ENCODE measurements around the gene KCNJ9. TPM values are rescaled to one million over a fixed set of nuclear protein-coding genes. Genes with fewer than 3 reads are reported as not detected.
A peak's percentile ranks its signal among the peaks of the same experiment; 100 is the strongest.

KCNJ9 gene
- total RNA-seq, 2 donors from 2014 or later, result 0.51 TPM; not detected in 1

DNA sequence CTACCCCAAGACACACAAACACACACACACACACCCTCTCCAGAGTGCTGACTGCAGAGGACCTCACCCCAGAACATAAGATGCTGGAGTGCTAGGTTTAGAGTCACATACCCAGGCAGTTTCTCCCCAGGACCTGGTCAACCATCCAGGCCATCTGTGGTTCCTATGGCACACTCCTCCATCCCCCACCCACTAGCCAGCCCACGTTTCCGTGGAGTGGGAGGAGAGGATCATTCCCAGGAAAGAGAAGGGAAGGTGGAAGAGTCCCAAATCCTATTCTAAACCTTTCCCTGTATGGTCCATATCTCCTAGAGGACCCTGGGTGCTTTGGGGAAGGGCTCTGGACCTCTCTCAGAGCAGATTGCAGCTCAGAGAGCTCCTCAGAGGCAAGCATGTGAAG lies 1.1 kb downstream of the KCNJ9 start:
- H3K9me3 ChIP-seq, result no peaks in the 10 kb centered on the region
- intact Hi-C loops (cut with DNase I), result loop anchor here (5.0 kb wide), 1 partner anchor 35 kb away; no protein-coding TSS in a partner anchor
- no peaks in the 10 kb centered on the region for H3K4me1 ChIP-seq (replicated peaks)
- DNase-seq (ENCODE audit: low spot score), result no peak
- H3K36me3 ChIP-seq, result no peaks in the 10 kb centered on the region
- H3K27ac ChIP-seq, result no peak overlapping the region
- no peak for TF ChIP-seq POLR2AphosphoS5 (IDR thresholded peaks at IDR 0.05)
- TF ChIP-seq, protein P1, sequence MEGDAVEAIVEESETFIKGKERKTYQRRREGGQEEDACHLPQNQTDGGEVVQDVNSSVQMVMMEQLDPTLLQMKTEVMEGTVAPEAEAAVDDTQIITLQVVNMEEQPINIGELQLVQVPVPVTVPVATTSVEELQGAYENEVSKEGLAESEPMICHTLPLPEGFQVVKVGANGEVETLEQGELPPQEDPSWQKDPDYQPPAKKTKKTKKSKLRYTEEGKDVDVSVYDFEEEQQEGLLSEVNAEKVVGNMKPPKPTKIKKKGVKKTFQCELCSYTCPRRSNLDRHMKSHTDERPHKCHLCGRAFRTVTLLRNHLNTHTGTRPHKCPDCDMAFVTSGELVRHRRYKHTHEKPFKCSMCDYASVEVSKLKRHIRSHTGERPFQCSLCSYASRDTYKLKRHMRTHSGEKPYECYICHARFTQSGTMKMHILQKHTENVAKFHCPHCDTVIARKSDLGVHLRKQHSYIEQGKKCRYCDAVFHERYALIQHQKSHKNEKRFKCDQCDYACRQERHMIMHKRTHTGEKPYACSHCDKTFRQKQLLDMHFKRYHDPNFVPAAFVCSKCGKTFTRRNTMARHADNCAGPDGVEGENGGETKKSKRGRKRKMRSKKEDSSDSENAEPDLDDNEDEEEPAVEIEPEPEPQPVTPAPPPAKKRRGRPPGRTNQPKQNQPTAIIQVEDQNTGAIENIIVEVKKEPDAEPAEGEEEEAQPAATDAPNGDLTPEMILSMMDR (IDR thresholded peaks at IDR 0.05), result no peak
- TF ChIP-seq POLR2A (IDR thresholded peaks at IDR 0.05), result no peak
- H3K27me3 ChIP-seq (replicated peaks; ENCODE audit: insufficient read depth), result no peaks in the 10 kb centered on the region
- WGBS, result 74% methylated on average over 2 of the region's 2 CpGs
- H3K4me3 ChIP-seq, result no peak overlapping the region

DNA sequence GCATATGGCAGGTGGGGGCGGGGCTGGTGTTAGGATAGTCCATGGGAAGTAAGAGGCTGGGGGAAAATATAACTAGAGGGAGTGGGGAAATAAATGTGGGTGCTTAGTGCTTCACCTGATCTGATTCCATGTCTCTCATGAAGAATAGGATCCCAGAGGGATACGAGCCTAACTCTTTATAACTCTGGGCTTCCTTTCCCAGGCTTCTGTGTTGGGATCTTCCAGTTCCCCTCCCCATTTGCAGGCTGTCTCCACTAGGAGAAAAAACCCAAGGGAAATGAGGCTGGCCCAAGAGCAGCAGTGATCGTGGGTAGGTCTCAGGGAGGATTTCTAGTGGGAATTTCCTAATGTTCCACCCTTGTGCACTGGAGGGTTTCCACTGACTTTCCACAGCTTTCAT lies 1.6 kb downstream of the KCNJ9 start:
- H3K4me3 ChIP-seq, result no peak overlapping the region
- H3K27me3 ChIP-seq (replicated peaks; ENCODE audit: insufficient read depth), result no peaks in the 10 kb centered on the region
- intact Hi-C loops (cut with DNase I), result loop anchor here (5.0 kb wide), 1 partner anchor 36 kb away; no protein-coding TSS in a partner anchor
- TF ChIP-seq, protein P1 (IDR thresholded peaks at IDR 0.05), result no peak
- no peak for TF ChIP-seq POLR2AphosphoS5 (IDR thresholded peaks at IDR 0.05)
- no peak for TF ChIP-seq POLR2A (IDR thresholded peaks at IDR 0.05)
- no peaks in the 10 kb centered on the region for H3K9me3 ChIP-seq
- H3K36me3 ChIP-seq, result no peaks in the 10 kb centered on the region
- WGBS, result 68% methylated on average over 3 of the region's 3 CpGs
- DNase-seq (ENCODE audit: low spot score), result no peak
- H3K27ac ChIP-seq, result no peak overlapping the region
- no peaks in the 10 kb centered on the region for H3K4me1 ChIP-seq (replicated peaks)

DNA sequence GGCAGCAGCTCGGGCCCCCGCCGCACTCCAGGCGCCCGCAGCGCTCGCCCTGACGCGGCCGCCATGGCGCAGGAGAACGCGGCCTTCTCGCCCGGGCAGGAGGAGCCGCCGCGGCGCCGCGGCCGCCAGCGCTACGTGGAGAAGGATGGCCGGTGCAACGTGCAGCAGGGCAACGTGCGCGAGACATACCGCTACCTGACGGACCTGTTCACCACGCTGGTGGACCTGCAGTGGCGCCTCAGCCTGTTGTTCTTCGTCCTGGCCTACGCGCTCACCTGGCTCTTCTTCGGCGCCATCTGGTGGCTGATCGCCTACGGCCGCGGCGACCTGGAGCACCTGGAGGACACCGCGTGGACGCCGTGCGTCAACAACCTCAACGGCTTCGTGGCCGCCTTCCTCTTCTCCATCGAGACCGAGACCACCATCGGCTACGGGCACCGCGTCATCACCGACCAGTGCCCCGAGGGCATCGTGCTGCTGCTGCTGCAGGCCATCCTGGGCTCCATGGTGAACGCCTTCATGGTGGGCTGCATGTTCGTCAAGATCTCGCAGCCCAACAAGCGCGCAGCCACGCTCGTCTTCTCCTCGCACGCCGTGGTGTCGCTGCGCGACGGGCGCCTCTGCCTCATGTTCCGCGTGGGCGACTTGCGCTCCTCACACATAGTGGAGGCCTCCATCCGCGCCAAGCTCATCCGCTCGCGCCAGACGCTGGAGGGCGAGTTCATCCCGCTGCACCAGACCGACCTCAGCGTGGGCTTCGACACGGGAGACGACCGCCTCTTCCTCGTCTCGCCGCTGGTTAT lies 2.8 kb downstream of the KCNJ9 start:
- intact Hi-C loops (cut with DNase I), result loop anchor here (5.0 kb wide), 1 partner anchor 37 kb away; no protein-coding TSS in a partner anchor
- H3K36me3 ChIP-seq, result no peaks in the 10 kb centered on the region
- 31% methylated on average over 67 of the region's 96 CpGs for WGBS
- TF ChIP-seq, protein P1 (IDR thresholded peaks at IDR 0.05), result peak; percentile 60 to 87 (median 78)
- TF ChIP-seq POLR2AphosphoS5 (IDR thresholded peaks at IDR 0.05) (peak; percentile 58), POLR2A (IDR thresholded peaks at IDR 0.05) (no peak)
- H3K4me1 ChIP-seq (replicated peaks), result no peaks in the 10 kb centered on the region
- no peaks in the 10 kb centered on the region for H3K9me3 ChIP-seq
- peak; percentile 86 for DNase-seq (ENCODE audit: low spot score)
- no peaks in the 10 kb centered on the region for H3K27me3 ChIP-seq (replicated peaks; ENCODE audit: insufficient read depth)
- no peak overlapping the region for H3K27ac ChIP-seq
- H3K4me3 ChIP-seq, result peak overlapping the region in 1 of 2 donors; percentile 24

DNA sequence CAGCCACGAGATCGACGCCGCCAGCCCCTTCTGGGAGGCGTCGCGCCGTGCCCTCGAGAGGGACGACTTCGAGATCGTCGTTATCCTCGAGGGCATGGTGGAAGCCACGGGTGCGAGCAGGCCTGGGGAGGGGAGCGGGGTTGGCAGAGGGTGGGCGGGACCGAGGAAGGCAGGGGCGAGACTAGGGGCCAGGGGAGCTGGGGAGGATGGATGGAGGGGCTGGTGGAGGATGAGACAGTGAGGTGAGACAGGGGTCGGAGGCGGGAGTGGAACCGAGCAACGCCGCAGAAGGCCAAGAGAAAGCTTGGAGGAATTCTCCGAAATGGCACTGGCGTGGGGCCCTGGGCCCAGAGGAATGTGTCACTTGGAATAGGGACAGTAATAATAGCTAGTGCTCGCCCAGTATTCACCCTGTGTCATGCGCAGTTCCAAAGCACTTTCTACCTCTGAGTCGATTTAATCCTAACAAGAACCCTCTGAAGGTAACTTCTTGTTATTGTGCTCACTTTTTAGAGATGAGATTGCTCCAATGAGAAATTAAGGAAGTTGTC lies 3.5 kb downstream of the KCNJ9 start:
- H3K4me1 ChIP-seq (replicated peaks), result no peaks in the 10 kb centered on the region
- no peak overlapping the region for H3K4me3 ChIP-seq
- no peaks in the 10 kb centered on the region for H3K9me3 ChIP-seq
- no peak overlapping the region for H3K27ac ChIP-seq
- no peak for DNase-seq (ENCODE audit: low spot score)
- H3K36me3 ChIP-seq, result no peaks in the 10 kb centered on the region
- TF ChIP-seq POLR2AphosphoS5 (IDR thresholded peaks at IDR 0.05), result no peak
- no peak for TF ChIP-seq POLR2A (IDR thresholded peaks at IDR 0.05)
- TF ChIP-seq, protein P1 (IDR thresholded peaks at IDR 0.05), result no peak
- H3K27me3 ChIP-seq (replicated peaks; ENCODE audit: insufficient read depth), result no peaks in the 10 kb centered on the region
- WGBS, result 80% methylated on average over 30 of the region's 30 CpGs
- intact Hi-C loops (cut with DNase I), result loop anchor here (5.0 kb wide), 1 partner anchor 38 kb away; no protein-coding TSS in a partner anchor
